BLaER1 (cell line): Measurements from ENCODE around the gene SCN5A.

Source experiments
- H3K27ac ChIP-seq: shearing (Covaris generic); formaldehyde crosslinking; 2 replicates; pipeline ENCODE4 v1.8.1; 2022
- H3K27me3 ChIP-seq: shearing (Covaris generic); formaldehyde crosslinking; 2 replicates; pipeline ENCODE4 v1.8.1; 2022
- H3K36me3 ChIP-seq: shearing (Covaris generic); formaldehyde crosslinking; 2 replicates; pipeline ENCODE4 v1.8.1; 2022
- H3K4me1 ChIP-seq: shearing (Covaris generic); formaldehyde crosslinking; 2 replicates; pipeline ENCODE4 v1.8.1; 2022
- H3K4me2 ChIP-seq: shearing (Covaris generic); formaldehyde crosslinking; 2 replicates; pipeline ENCODE4 v1.8.1; 2022
- H3K4me3 ChIP-seq: shearing (Covaris generic); formaldehyde crosslinking; 2 replicates; pipeline ENCODE4 v1.8.1; 2022
- H3K9ac ChIP-seq: shearing (Covaris generic); formaldehyde crosslinking; 2 replicates; pipeline ENCODE4 v1.8.1; 2022
- H3K9me3 ChIP-seq: shearing (Covaris generic); formaldehyde crosslinking; 2 replicates; pipeline ENCODE4 v1.8.1; 2022
- H4K20me1 ChIP-seq: shearing (Covaris generic); formaldehyde crosslinking; 2 replicates; pipeline ENCODE4 v1.8.1; 2022
- Cebpa-rat ChIP-seq: shearing (Covaris generic); IDR thresholded peaks from 2 replicates; pipeline ENCODE4 v1.8.1; 2022

SCN5A gene

GRCh38 chr3:38565339-38566214, 83.9 kb downstream of the SCN5A start:
- no peak for TF ChIP-seq Cebpa-rat
- H3K9me3 ChIP-seq = no peaks in the 10 kb centered on the region
- H4K20me1 ChIP-seq = no peaks in the 10 kb centered on the region
- no peaks in the 10 kb centered on the region for H3K36me3 ChIP-seq
- H3K27ac ChIP-seq = no peak overlapping the region
- peaks cover 6% of the 10 kb centered on the region; the same call in 1 of the 2 replicates for H3K4me1 ChIP-seq
- no peak overlapping the region for H3K9ac ChIP-seq
- no peak overlapping the region for H3K4me3 ChIP-seq
- H3K27me3 ChIP-seq = no peaks in the 10 kb centered on the region
- H3K4me2 ChIP-seq = no peak overlapping the region

GRCh38 chr3:38564631-38565338, 84.7 kb downstream of the SCN5A start:
- Histone ChIP-seq H4K20me1 (no peaks in the 10 kb centered on the region), H3K4me2 (no peak overlapping the region), H3K9me3 (no peaks in the 10 kb centered on the region), H3K27ac (no peak overlapping the region), H3K27me3 (no peaks in the 10 kb centered on the region), H3K4me1 (peaks cover 6% of the 10 kb centered on the region; the same call in 1 of the 2 replicates), H3K4me3 (no peak overlapping the region), H3K36me3 (no peaks in the 10 kb centered on the region), H3K9ac (no peak overlapping the region)
- no peak for TF ChIP-seq Cebpa-rat

- no peak overlapping the region for H3K9ac ChIP-seq
- H3K27me3 ChIP-seq = no peaks in the 10 kb centered on the region
- no peaks in the 10 kb centered on the region for H4K20me1 ChIP-seq
- no peak overlapping the region for H3K4me2 ChIP-seq
- no peaks in the 10 kb centered on the region for H3K9me3 ChIP-seq
- TF ChIP-seq Cebpa-rat = no peak
- no peak overlapping the region for H3K27ac ChIP-seq
- H3K4me1 ChIP-seq = peaks cover 6% of the 10 kb centered on the region; the same call in 1 of the 2 replicates
- H3K4me3 ChIP-seq = no peak overlapping the region
- no peaks in the 10 kb centered on the region for H3K36me3 ChIP-seq
These were observed 85.6 kb downstream of the SCN5A start for GRCh38 chr3:38563886-38564270.

GRCh38 chr3:38563070-38563885, 86.2 kb downstream of the SCN5A start:
- peaks cover 6% of the 10 kb centered on the region; the same call in 1 of the 2 replicates for H3K4me1 ChIP-seq
- no peaks in the 10 kb centered on the region for H3K9me3 ChIP-seq
- no peaks in the 10 kb centered on the region for H4K20me1 ChIP-seq
- H3K36me3 ChIP-seq = no peaks in the 10 kb centered on the region
- no peak for TF ChIP-seq Cebpa-rat
- H3K27ac ChIP-seq = no peak overlapping the region
- no peak overlapping the region for H3K4me2 ChIP-seq
- no peak overlapping the region for H3K4me3 ChIP-seq
- no peak overlapping the region for H3K9ac ChIP-seq
- no peaks in the 10 kb centered on the region for H3K27me3 ChIP-seq

GRCh38 chr3:38562467-38562925, 87.0 kb downstream of the SCN5A start:
- no peak for TF ChIP-seq Cebpa-rat
- no peaks in the 10 kb centered on the region for H3K27me3 ChIP-seq
- no peaks in the 10 kb centered on the region for H4K20me1 ChIP-seq
- H3K27ac ChIP-seq = no peak overlapping the region
- H3K36me3 ChIP-seq = no peaks in the 10 kb centered on the region
- no peaks in the 10 kb centered on the region for H3K9me3 ChIP-seq
- H3K4me1 ChIP-seq = peaks cover 6% of the 10 kb centered on the region; the same call in 1 of the 2 replicates
- H3K4me2 ChIP-seq = no peak overlapping the region
- H3K4me3 ChIP-seq = no peak overlapping the region
- H3K9ac ChIP-seq = no peak overlapping the region

- Histone ChIP-seq H3K36me3 (no peaks in the 10 kb centered on the region), H3K4me1 (peaks cover 6% of the 10 kb centered on the region; the same call in 1 of the 2 replicates), H3K9me3 (no peaks in the 10 kb centered on the region), H3K4me3 (no peak overlapping the region), H3K27ac (no peak overlapping the region), H3K9ac (no peak overlapping the region), H3K4me2 (no peak overlapping the region), H3K27me3 (no peaks in the 10 kb centered on the region), H4K20me1 (no peaks in the 10 kb centered on the region)
- TF ChIP-seq Cebpa-rat = no peak
These were observed 87.6 kb downstream of the SCN5A start for GRCh38 chr3:38561746-38562466.

- peaks cover 6% of the 10 kb centered on the region; the same call in 1 of the 2 replicates for H3K4me1 ChIP-seq
- H3K36me3 ChIP-seq = no peaks in the 10 kb centered on the region
- no peak overlapping the region for H3K9ac ChIP-seq
- no peak overlapping the region for H3K4me2 ChIP-seq
- H3K9me3 ChIP-seq = no peaks in the 10 kb centered on the region
- H3K27me3 ChIP-seq = no peaks in the 10 kb centered on the region
- H3K27ac ChIP-seq = no peak overlapping the region
- TF ChIP-seq Cebpa-rat = no peak
- H3K4me3 ChIP-seq = no peak overlapping the region
- H4K20me1 ChIP-seq = no peaks in the 10 kb centered on the region
These were observed 88.3 kb downstream of the SCN5A start for GRCh38 chr3:38560996-38561717.

- Histone ChIP-seq H3K4me2 (no peak overlapping the region), H3K9me3 (no peaks in the 10 kb centered on the region), H3K27ac (no peak overlapping the region), H3K9ac (no peak overlapping the region), H3K36me3 (no peaks in the 10 kb centered on the region), H3K4me1 (peaks cover 6% of the 10 kb centered on the region; the same call in 1 of the 2 replicates), H4K20me1 (no peaks in the 10 kb centered on the region), H3K4me3 (no peak overlapping the region), H3K27me3 (no peaks in the 10 kb centered on the region)
- no peak for TF ChIP-seq Cebpa-rat
These were observed 89.2 kb downstream of the SCN5A start for GRCh38 chr3:38560284-38560683.
